OCI-LY7 (cell line): ENCODE data around the gene BRI3BP. TPM values are rescaled to one million over a fixed set of nuclear protein-coding genes. Genes with fewer than 3 reads are reported as not detected.

Experiments
- BruUV-seq: library from RNA; stranded (reverse); fragments of 400-500 nt; replicated peaks from 2 replicates; lab custom pipeline; 2021; lab: Mats Ljungman, UMichigan
- CTCF ChIA-PET: fragments of 300-600 bp; sonication (Branson Sonifier 250); formaldehyde crosslinking; loops from one replicate; lab custom pipeline; 2022; ENCODE audit warnings: antibody characterized with exemption; ENCODE audit not compliant: unreplicated experiment; lab: Charles Lee
- POLR2A ChIA-PET: fragments of 300-600 bp; sonication (Branson Sonifier 250); formaldehyde crosslinking; loops from one replicate; lab custom pipeline; 2022; ENCODE audit warnings: antibody characterized with exemption; lab: Charles Lee
- DNase-seq: peaks from one replicate; pipeline ENCODE4 v3.0.0-alpha.2; 2015; ENCODE audit warnings: low spot score
- H2AFZ ChIP-seq: fragments of 200-600 bp; sonication (generic), shearing (Covaris generic); 2 replicates; pipeline ENCODE4 v1.6.1; 2014; ENCODE audit warnings: mild to moderate bottlenecking, antibody characterized with exemption, low read length, moderate library complexity
- H3K27ac ChIP-seq: fragments of 200-600 bp; sonication (generic); 2 replicates; pipeline ENCODE4 v1.5.1; 2014; ENCODE audit warnings: mixed run types, low read depth, mild to moderate bottlenecking, moderate library complexity, low read length, inconsistent platforms; ENCODE audit not compliant: poor library complexity, severe bottlenecking
- H3K36me3 ChIP-seq: fragments of 200-600 bp; sonication (generic); 2 replicates; pipeline ENCODE4 v1.6.1; 2014; ENCODE audit warnings: mild to moderate bottlenecking, antibody characterized with exemption, low read length, moderate library complexity, mixed read lengths; ENCODE audit not compliant: insufficient read depth
- H3K4me1 ChIP-seq: fragments of 200-600 bp; sonication (generic); 2 replicates; pipeline ENCODE4 v1.5.1; 2014; ENCODE audit warnings: mild to moderate bottlenecking, low read length; ENCODE audit not compliant: insufficient read depth, poor library complexity, severe bottlenecking
- H3K4me2 ChIP-seq: fragments of 200-600 bp; sonication (generic); 2 replicates; pipeline ENCODE4 v1.6.1; 2014; ENCODE audit warnings: mild to moderate bottlenecking, low read length
- H3K4me3 ChIP-seq: fragments of 200-600 bp; sonication (generic); 2 replicates; pipeline ENCODE4 v1.5.1; 2014; ENCODE audit warnings: mild to moderate bottlenecking, low read depth, low read length; ENCODE audit not compliant: poor library complexity, severe bottlenecking
- H3K79me2 ChIP-seq: fragments of 200-600 bp; sonication (generic); 2 replicates; pipeline ENCODE4 v1.6.1; 2016; ENCODE audit warnings: low read depth, mild to moderate bottlenecking, low read length, moderate library complexity, mixed read lengths; ENCODE audit not compliant: insufficient read depth
- H3K9me2 ChIP-seq: fragments of 200-600 bp; sonication (generic); 2 replicates; pipeline ENCODE4 v1.6.1; 2016; ENCODE audit warnings: mild to moderate bottlenecking, low read length, mixed read lengths; ENCODE audit not compliant: insufficient read depth
- H3K9me3 ChIP-seq: fragments of 200-600 bp; sonication (generic); 2 replicates; pipeline ENCODE4 v1.6.1; 2014; ENCODE audit warnings: mild to moderate bottlenecking, mixed run types, low read length, mixed read lengths
- H4K20me1 ChIP-seq: fragments of 200-600 bp; sonication (generic); 2 replicates; pipeline ENCODE4 v1.6.1; 2014; ENCODE audit warnings: mild to moderate bottlenecking, antibody characterized with exemption, low read length, moderate library complexity, mixed read lengths; ENCODE audit not compliant: insufficient read depth
- CTCF ChIP-seq: fragments of 200-600 bp; sonication (generic); conservative IDR thresholded peaks from 2 replicates; pipeline ENCODE4 v1.5.1; 2014; ENCODE audit warnings: mild to moderate bottlenecking, antibody characterized with exemption, low read length, moderate library complexity, mixed read lengths
- EZH2phosphoT487 ChIP-seq: fragments of 200-600 bp; sonication (generic); IDR thresholded peaks from 2 replicates; pipeline ENCODE4 v1.6.1; 2018; ENCODE audit warnings: low read depth, borderline replicate concordance, mild to moderate bottlenecking, mixed run types, antibody characterized with exemption, low read length, moderate library complexity, mixed read lengths
- intact Hi-C: fragments of 100-400 bp; cut with micrococcal nuclease; formaldehyde crosslinking; loops from one replicate; pipeline ENCODE4 v1.10.0; 2022; ENCODE audit not compliant: unreplicated experiment
- total RNA-seq, 2 experiments: library from RNA; depleted of rRNA in 1 of 2; stranded (reverse); fragments of >200 nt in 1 of 2; shearing (Covaris generic) in 1 of 2; gene quantifications; 2 replicates each; pipeline ENCODE4 v1.2.3, GENCODE V29; 2014 to 2022

Gene BRI3BP
- total RNA-seq, 2 experiments from 2014 or later, result 73.4 to 118 TPM

DNA sequence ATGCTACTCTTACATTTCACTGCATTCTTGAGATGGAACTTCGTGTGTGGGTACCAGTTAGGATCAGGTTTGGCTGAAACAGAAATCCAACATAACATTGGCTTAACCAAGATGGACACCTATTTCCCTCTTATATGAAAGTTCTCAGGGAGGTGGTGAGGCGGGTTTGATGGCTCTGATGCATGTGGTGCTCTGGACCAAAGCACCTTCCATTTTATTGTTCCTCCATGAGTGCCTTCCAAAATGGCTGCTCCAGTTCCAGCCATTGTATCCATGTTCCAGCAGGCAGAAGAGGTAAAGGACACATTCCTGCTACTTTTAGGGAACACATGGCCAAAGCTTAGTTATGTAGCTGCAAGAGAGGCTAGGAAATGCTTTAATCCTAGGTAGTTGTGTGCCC lies 29.6 kb downstream of the BRI3BP start:
- BruUV-seq, result no TSS peak
- Histone ChIP-seq H3K9me3 (no peaks in the 10 kb centered on the region), H3K27ac (no peak overlapping the region), H3K36me3 (peaks cover 97% of the 10 kb centered on the region), H3K4me3 (no peak overlapping the region), H3K9me2 (no peaks in the 10 kb centered on the region), H3K4me1 (no peaks in the 10 kb centered on the region), H3K79me2 (peaks cover 17% of the 10 kb centered on the region; the same call in 1 of the 2 replicates), H2AFZ (no peak overlapping the region), H3K4me2 (no peak overlapping the region), H4K20me1 (no peaks in the 10 kb centered on the region)
- no peak for DNase-seq
- intact Hi-C loops, result no loop called here
- POLR2A ChIA-PET, result no interaction called here
- CTCF ChIA-PET, result no interaction called here
- TF ChIP-seq EZH2phosphoT487, result no peak
- TF ChIP-seq CTCF, result no peak

DNA sequence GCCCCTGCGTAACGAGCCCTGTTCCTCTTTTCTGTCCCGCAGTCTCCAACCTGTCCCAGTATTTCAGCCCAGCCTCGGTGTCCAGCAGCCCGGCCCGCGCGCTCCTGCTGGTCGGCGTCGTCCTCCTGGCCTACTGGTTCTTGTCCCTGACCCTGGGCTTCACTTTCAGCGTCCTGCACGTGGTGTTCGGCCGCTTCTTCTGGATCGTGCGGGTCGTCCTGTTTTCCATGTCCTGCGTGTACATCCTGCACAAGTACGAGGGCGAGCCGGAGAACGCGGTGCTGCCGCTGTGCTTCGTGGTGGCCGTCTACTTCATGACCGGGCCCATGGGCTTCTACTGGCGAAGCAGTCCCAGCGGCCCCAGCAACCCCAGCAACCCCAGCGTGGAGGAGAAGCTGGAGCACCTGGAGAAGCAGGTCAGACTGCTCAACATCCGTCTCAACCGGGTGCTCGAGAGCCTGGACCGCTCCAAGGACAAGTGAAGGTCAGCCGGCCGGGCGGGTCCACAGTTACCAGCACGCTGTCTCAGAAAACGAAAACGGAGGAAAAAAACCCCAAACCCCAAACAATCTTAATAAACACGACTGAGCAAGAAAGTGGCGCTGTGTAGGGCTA lies 31.6 kb downstream of the BRI3BP start:
- intact Hi-C loops, result no loop called here
- Histone ChIP-seq H3K9me3 (no peaks in the 10 kb centered on the region), H2AFZ (no peak overlapping the region), H3K9me2 (no peaks in the 10 kb centered on the region), H3K4me3 (no peak overlapping the region), H3K4me1 (no peaks in the 10 kb centered on the region), H4K20me1 (no peaks in the 10 kb centered on the region), H3K36me3 (peaks cover 97% of the 10 kb centered on the region), H3K27ac (no peak overlapping the region), H3K79me2 (peaks cover 18% of the 10 kb centered on the region; the same call in 1 of the 2 replicates), H3K4me2 (no peak overlapping the region)
- no TSS peak for BruUV-seq
- DNase-seq, result no peak
- no peak for TF ChIP-seq EZH2phosphoT487
- TF ChIP-seq CTCF, result no peak
- ChIA-PET CTCF (no interaction called here), POLR2A (no interaction called here)

DNA sequence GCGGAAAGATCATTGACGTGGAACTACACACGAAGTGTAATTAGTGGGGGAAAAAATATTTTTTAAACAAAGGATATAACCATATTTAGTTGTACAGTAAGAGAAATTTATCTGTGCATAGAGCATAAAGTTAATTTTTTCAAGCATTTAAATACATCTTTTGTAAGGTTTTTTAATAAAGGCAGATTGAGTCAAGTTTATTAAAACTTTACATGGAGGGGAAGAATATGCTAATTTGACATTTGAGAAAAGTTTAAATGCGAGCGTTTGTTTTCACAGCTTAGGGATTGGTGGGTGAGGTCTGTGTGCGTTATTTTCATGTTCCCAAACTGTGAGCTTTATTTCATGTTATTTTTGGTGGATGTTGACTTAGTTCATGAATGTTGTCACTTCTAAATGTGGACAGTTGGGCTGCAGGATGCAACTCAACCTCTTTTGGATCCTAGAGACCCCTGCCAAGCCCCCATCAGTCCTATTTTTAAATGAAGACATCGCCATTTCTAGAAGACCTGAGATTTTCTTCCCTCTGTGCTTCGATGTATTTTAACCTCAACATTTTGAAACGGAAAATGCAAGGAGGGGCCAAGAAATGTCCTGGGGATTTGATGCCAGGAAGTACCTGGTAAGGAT lies 32.3 kb downstream of the BRI3BP start:
- no peaks in the 10 kb centered on the region for H3K4me1 ChIP-seq
- no peak overlapping the region for H3K27ac ChIP-seq
- H3K36me3 ChIP-seq, result peaks cover 97% of the 10 kb centered on the region
- DNase-seq, result no peak
- intact Hi-C loops, result no loop called here
- TF ChIP-seq EZH2phosphoT487 (no peak), CTCF (no peak)
- H4K20me1 ChIP-seq, result no peaks in the 10 kb centered on the region
- H3K4me3 ChIP-seq, result no peak overlapping the region
- no peaks in the 10 kb centered on the region for H3K9me3 ChIP-seq
- CTCF ChIA-PET, result no interaction called here
- H2AFZ ChIP-seq, result no peak overlapping the region
- POLR2A ChIA-PET, result no interaction called here
- H3K4me2 ChIP-seq, result no peak overlapping the region
- H3K9me2 ChIP-seq, result no peaks in the 10 kb centered on the region
- H3K79me2 ChIP-seq, result peaks cover 17% of the 10 kb centered on the region; the same call in 1 of the 2 replicates
- TSS peak; percentile 30 for BruUV-seq
